ES-I3 (cell line): ENCODE data around the gene MBNL3.
"Not testable (repeated sequence)": the region's sequence is repeated elsewhere in the genome, so short reads cannot be mapped to it uniquely, and the experiment has no call there.

Source experiments
- H3K36me3 ChIP-seq: 2 replicates; pipeline ENCODE4 v1.6.1; 2013; ENCODE audit warnings: mild to moderate bottlenecking, low read length, control low read depth, moderate library complexity; ENCODE audit not compliant: insufficient read depth
- H3K4me1 ChIP-seq: 2 replicates; pipeline ENCODE4 v1.6.1; 2013; ENCODE audit warnings: mild to moderate bottlenecking, control low read depth, low read length; ENCODE audit not compliant: insufficient read depth
- H3K9ac ChIP-seq: 2 replicates; pipeline ENCODE4 v1.6.1; 2013; ENCODE audit warnings: low read depth, mild to moderate bottlenecking, low read length, moderate library complexity
- H3K9me3 ChIP-seq: 2 replicates; pipeline ENCODE4 v1.6.1; 2013; ENCODE audit warnings: mild to moderate bottlenecking, low read length, moderate library complexity; ENCODE audit not compliant: control insufficient read depth, insufficient read depth

Gene MBNL3

DNA sequence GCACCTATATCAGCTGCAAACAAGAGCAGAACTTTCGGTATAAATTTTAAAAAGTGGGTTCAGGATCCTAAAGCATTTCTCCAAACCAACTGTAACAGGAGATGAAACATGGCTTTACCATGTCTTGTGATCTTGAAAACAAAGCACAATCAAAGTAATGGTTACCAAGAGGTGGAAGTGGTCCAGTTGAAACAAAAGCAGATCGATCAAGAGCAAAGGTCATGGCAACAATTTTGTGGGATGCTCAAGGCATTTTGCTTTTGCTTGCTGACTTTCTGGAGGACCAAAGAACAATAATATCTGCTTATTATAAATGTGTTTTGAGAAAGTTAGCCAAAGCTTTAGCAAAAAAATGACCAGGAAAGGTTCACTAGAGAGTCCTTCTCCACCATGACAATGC is 152.7 kb downstream of the MBNL3 start:
- no peaks in the 10 kb centered on the region for H3K4me1 ChIP-seq
- no peak overlapping the region for H3K9ac ChIP-seq
- no peaks in the 10 kb centered on the region for H3K36me3 ChIP-seq
- no peaks in the 10 kb centered on the region for H3K9me3 ChIP-seq

DNA sequence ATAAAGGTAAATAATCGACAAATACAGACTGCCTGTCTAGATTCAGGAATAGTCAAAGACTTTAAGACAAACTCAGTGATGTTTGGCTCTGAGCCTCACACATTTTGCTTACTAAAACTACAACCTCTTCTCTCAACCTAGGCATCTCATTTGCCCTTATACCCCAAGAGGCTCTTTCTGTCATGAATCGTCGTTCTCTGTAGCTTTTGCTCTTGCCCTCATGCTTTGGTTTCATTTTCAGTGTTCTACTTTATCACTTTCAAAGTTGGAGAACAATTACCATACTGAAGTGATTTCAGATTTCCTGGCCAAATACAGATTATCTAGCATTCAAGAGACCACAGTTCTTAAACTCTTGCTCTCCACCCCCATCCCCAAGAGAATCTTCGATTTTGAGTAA is 155.5 kb downstream of the MBNL3 start:
- Histone ChIP-seq H3K9me3 (no peaks in the 10 kb centered on the region), H3K9ac (no peak overlapping the region), H3K36me3 (no peaks in the 10 kb centered on the region), H3K4me1 (no peaks in the 10 kb centered on the region)

- Histone ChIP-seq H3K36me3 (no peaks in the 10 kb centered on the region), H3K9ac (no peak overlapping the region), H3K4me1 (no peaks in the 10 kb centered on the region), H3K9me3 (no peaks in the 10 kb centered on the region)
Measured at GRCh38 chrX:132331532-132331931, 157.3 kb downstream of the MBNL3 start.

DNA sequence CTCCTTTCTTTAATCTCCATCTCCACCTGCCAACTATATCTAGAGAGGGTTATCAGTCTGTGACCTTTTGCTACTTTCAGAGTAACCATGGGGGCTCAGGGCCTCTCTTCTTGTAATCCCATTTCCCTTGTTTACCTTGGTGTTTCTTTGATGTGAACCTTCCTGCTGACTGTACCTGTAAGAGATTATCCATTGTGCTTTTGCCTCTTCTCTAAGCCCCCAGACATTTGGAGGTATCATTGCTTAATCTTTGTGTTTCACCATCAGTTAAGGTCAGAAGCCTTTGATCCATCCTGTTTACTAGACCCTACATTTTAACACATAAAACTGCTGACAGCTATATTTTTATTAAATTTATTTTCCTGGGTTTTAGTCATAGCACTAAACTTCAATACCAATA is 157.8 kb downstream of the MBNL3 start:
- no peaks in the 10 kb centered on the region for H3K9me3 ChIP-seq
- H3K9ac ChIP-seq, result no peak overlapping the region
- no peaks in the 10 kb centered on the region for H3K36me3 ChIP-seq
- H3K4me1 ChIP-seq, result no peaks in the 10 kb centered on the region

DNA sequence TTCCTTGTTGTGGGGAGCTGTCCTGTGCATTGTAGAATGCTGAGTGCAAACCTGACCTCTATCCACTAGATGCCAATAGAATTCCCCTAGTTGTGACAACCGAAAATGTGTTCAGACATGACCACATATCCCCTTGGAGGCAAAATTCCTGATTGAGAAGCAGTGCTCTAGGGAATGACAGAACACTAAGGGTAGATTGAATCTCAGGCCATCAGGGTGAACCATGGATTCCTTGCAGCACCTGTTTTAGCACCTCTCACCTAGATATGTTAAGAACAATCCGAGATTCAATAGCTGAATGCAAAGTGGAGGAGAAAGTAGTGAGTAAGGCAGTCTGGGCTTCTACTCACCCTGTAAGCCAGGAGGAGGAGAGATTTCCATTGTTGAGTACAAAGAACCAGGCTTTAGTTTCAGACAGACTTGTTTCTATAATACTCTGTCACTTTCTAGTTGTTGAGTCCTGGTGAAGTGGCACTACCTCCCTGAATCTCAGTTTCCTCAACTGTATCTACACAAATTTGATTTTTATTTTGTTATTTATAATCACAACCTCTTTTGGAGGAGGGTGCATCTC is 158.6 kb downstream of the MBNL3 start:
- no peaks in the 10 kb centered on the region for H3K36me3 ChIP-seq
- H3K9ac ChIP-seq, result no peak overlapping the region
- H3K9me3 ChIP-seq, result no peaks in the 10 kb centered on the region
- H3K4me1 ChIP-seq, result no peaks in the 10 kb centered on the region

DNA sequence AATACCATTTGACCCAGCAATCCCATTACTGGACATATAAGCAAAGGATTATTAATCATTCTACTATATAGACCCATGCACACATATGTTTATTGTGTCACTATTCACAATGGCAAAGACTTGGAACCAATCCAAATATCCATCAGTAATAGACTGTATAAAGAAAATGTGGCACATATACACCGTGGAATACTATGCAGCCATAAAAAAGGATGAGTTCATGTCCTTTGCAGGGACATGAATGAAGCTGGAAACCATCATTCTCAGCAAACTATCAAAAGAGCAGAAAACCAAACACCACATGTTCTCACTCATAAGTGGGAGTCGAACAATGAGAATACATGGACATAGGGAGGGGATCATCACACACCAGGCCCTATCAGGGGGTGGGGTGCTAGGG is 161.9 kb downstream of the MBNL3 start:
- not testable (repeated sequence) for H3K9me3 ChIP-seq, H3K4me1 ChIP-seq, H3K9ac ChIP-seq, H3K36me3 ChIP-seq
